BLaER1 treated with 17β-estradiol and CSF1 and Interleukin-3, amounts not matched to agents 10 nM and 100 nM (cell line): Measurements from ENCODE around the gene IFT27.
"Not testable (repeated sequence)": the region's sequence is repeated elsewhere in the genome, so short reads cannot be mapped to it uniquely, and the experiment has no call there.

Experiments used
- H3K27ac ChIP-seq, 11 experiments: shearing (Covaris generic); formaldehyde crosslinking; 2 replicates each; pipeline ENCODE4 v1.8.1; 2022
- H3K27me3 ChIP-seq, 11 experiments: shearing (Covaris generic); formaldehyde crosslinking; 2 replicates each; pipeline ENCODE4 v1.8.1; 2022
- H3K36me3 ChIP-seq, 11 experiments: shearing (Covaris generic); formaldehyde crosslinking; 2 replicates each; pipeline ENCODE4 v1.8.1; 2022
- H3K4me1 ChIP-seq, 10 experiments: shearing (Covaris generic); formaldehyde crosslinking; 2 replicates each; pipeline ENCODE4 v1.8.1; 2022
- H3K4me2 ChIP-seq, 11 experiments: shearing (Covaris generic); formaldehyde crosslinking; 2 replicates each; pipeline ENCODE4 v1.8.1; 2022
- H3K4me3 ChIP-seq, 10 experiments: shearing (Covaris generic); formaldehyde crosslinking; 2 replicates each; pipeline ENCODE4 v1.8.1; 2022
- H3K9ac ChIP-seq, 11 experiments: shearing (Covaris generic); formaldehyde crosslinking; 2 replicates each; pipeline ENCODE4 v1.8.1; 2022
- H3K9me3 ChIP-seq, 11 experiments: shearing (Covaris generic); formaldehyde crosslinking; replicated peaks in 1 of 11; 2 replicates each; pipeline ENCODE4 v1.8.1; 2022
- H4K20me1 ChIP-seq, 11 experiments: shearing (Covaris generic); formaldehyde crosslinking; 2 replicates each; pipeline ENCODE4 v1.8.1; 2022
- Cebpa-rat ChIP-seq, 11 experiments: shearing (Covaris generic); IDR thresholded peaks; 2 replicates each; pipeline ENCODE4 v1.8.1; 2022

IFT27 gene

DNA sequence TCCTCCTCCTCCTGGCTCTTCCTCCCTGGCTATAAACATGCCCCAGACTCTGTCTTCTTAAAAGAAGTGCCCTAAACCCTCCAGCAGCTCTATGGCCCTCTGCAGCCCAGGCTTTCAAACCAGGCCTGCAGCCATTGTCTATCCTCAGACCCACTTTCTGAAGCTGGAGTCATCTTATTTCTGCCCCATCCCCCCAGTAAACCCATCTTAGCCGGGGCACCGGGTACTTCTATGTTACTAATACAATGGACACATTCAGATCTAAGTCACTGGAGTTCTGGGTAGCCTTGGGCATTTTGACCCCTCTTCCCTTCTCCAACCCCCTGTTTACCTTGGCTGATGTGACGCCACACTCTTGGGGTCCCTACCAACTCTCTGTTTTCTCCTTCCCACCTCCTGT lies 42.6 kb downstream of the IFT27 start:
- Histone ChIP-seq H3K4me2 (peak overlapping the region in 8 of 11 experiments; percentile 73 to 91 (median 83); a peak in 10 of 22 replicates), H3K4me1 (peaks cover 47 to 52% (median 51%) of the 10 kb centered on the region in 10 experiments), H3K27ac (peak overlapping the region in 7 of 11 experiments; percentile 4 to 69 (median 47); a peak in 8 of 22 replicates), H3K27me3 (no peaks in the 10 kb centered on the region), H4K20me1 (peaks cover 0 to 10% (median 0%) of the 10 kb centered on the region in 11 experiments; a peak in 1 of 22 replicates), H3K9ac (0 out of 22 replicates have a peak overlapping the region, but pooled peaks of 2 of the 11 experiments have one; percentile 9 to 13), H3K36me3 (no peaks in the 10 kb centered on the region), H3K4me3 (no peak overlapping the region), H3K9me3 (no peaks in the 10 kb centered on the region)
- TF ChIP-seq Cebpa-rat (IDR thresholded peaks at IDR 0.05) = no peak

DNA sequence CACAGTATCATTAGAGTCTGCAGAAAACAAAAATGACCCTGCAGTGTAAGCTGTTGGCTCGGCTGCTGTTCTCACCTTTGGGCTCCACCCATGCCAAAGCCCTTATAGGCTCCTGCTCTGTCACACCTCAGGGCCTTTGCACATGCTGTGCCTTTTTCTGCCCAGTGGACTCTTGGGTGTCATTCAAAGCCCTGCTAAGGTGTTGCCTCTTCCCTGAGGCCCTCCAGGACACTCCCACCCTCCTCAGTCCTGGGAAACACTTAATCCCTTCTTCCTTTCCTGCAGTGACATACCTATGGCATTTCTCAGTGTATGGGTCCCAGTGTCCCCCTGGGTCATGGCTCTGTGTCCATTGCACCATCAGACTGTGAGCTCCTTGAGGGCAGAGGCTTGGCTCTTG lies 43.3 kb downstream of the IFT27 start:
- Histone ChIP-seq H4K20me1 (peaks cover 0 to 10% (median 0%) of the 10 kb centered on the region in 11 experiments; a peak in 1 of 22 replicates), H3K4me2 (no peak overlapping the region), H3K9ac (no peak overlapping the region), H3K4me1 (peaks cover 41 to 45% (median 44%) of the 10 kb centered on the region in 10 experiments), H3K27ac (no peak overlapping the region; a peak in 1 of 22 replicates), H3K36me3 (no peaks in the 10 kb centered on the region), H3K4me3 (no peak overlapping the region), H3K27me3 (no peaks in the 10 kb centered on the region), H3K9me3 (no peaks in the 10 kb centered on the region)
- no peak for TF ChIP-seq Cebpa-rat (IDR thresholded peaks at IDR 0.05)

DNA sequence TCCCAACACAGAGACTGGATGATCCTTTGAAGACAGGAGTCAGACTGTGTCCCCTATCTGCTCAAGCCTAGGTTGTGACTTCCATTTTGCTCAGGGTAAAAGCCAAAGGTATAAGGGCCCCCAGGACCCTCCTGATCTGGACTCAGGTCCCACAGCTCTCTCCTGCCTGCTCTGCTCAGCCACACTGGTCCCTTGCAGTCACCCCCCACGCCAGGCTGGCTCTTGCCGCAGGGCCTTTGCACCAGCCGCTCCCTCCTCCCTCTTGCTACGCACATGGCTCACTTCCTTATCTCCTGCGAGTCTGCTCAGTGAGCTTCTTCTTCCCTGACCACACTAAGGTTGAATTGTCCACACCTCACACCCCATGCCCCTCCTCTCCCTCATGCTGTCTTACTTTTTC lies 44.0 kb downstream of the IFT27 start:
- H4K20me1 ChIP-seq = peaks cover 0 to 10% (median 0%) of the 10 kb centered on the region in 11 experiments; a peak in 1 of 22 replicates
- H3K4me2 ChIP-seq = no peak overlapping the region
- peaks cover 34 to 39% (median 37%) of the 10 kb centered on the region in 10 experiments for H3K4me1 ChIP-seq
- H3K27me3 ChIP-seq = no peaks in the 10 kb centered on the region
- H3K4me3 ChIP-seq = no peak overlapping the region
- no peak for TF ChIP-seq Cebpa-rat (IDR thresholded peaks at IDR 0.05)
- no peak overlapping the region for H3K9ac ChIP-seq
- H3K36me3 ChIP-seq = no peaks in the 10 kb centered on the region
- no peak overlapping the region for H3K27ac ChIP-seq
- no peaks in the 10 kb centered on the region for H3K9me3 ChIP-seq

DNA sequence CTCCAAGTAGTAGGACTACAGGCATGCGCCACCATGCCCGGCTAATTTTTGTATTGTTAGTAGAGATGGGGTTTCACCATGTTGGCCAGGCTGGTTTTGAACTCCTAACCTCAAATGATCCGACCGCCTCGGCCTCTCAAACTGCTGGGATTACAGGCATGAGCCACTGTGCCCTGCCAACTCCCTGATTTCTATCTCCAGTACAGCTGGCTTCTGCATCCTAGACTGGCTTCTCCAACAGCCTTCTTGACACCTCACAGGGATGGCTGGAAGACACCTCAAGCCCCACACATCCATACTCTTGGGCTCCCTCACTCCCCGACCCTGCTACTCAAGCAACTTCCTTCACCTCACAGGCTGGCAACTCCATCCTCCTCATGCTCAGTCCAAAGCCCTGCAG lies 44.6 kb downstream of the IFT27 start:
- not testable (repeated sequence) for H3K9me3 ChIP-seq, H3K27ac ChIP-seq, H3K4me2 ChIP-seq, H3K36me3 ChIP-seq, H3K27me3 ChIP-seq, H3K4me3 ChIP-seq, H3K9ac ChIP-seq
- peaks cover 30 to 33% (median 31%) of the 10 kb centered on the region in 10 experiments for H3K4me1 ChIP-seq
- peaks cover 0 to 10% (median 0%) of the 10 kb centered on the region in 11 experiments; a peak in 1 of 22 replicates for H4K20me1 ChIP-seq

DNA sequence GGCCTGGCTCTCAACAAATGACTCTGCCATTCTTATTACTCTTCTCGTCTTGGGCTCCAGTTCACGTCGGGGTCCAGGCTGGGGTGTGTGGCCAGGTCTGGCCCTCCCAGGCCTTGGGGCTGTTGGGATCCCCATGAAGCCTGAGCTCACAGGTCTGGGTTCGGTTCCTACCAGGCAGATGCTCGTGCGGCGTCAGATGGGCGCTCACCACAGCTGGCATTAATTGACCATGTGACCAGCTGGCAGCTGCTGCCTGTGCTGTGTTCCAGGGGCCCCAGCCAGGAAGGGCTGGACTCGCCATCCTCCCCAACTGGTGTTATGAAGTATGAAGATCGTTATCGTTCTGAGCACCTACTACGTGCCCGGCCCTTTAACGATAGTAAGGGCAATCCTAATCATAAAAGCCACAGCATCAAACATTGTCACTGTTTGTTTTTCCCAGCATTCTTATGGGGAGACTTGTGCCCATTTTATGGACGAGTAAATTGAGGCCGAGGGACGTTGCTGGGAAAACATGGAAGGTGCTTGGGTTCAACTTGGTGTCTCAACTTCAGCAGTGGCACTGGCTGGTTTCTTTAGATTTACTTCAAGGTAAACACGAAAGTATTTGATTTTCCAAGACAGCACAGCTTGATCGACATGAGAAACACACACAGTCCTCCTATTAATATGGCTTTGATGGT lies 45.6 kb downstream of the IFT27 start:
- H3K9ac ChIP-seq = no peak overlapping the region
- no peak for TF ChIP-seq Cebpa-rat (IDR thresholded peaks at IDR 0.05)
- H3K9me3 ChIP-seq = no peaks in the 10 kb centered on the region
- H3K4me1 ChIP-seq = peaks cover 20 to 23% (median 21%) of the 10 kb centered on the region in 10 experiments
- no peaks in the 10 kb centered on the region for H3K27me3 ChIP-seq
- H4K20me1 ChIP-seq = peaks cover 0 to 10% (median 0%) of the 10 kb centered on the region in 11 experiments; a peak in 3 of 22 replicates
- no peak overlapping the region for H3K27ac ChIP-seq
- no peak overlapping the region for H3K4me2 ChIP-seq
- H3K36me3 ChIP-seq = no peaks in the 10 kb centered on the region
- no peak overlapping the region for H3K4me3 ChIP-seq

DNA sequence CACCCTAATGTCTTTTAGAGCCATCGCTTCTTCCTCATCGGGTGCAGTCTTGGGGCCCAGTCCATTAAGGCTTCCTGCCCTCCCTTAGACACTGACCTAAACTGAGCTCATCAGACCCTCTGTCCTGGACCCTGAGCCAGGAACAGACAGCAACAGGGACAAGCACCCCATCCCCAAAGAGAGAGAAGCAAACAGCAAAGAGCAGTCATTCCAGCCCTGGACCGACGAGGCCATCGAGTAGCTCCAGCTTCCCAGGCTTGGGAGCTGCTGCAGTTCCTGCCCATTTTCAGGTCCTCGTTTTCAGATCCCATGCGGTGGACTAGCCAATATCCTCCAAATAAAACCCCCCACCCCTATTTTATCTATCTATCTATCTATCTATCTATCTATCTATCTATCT lies 46.6 kb downstream of the IFT27 start:
- H4K20me1 ChIP-seq = peaks cover 0 to 6% (median 0%) of the 10 kb centered on the region in 11 experiments; a peak in 3 of 22 replicates
- TF ChIP-seq Cebpa-rat (IDR thresholded peaks at IDR 0.05) = no peak
- no peaks in the 10 kb centered on the region for H3K27me3 ChIP-seq
- no peak overlapping the region for H3K4me3 ChIP-seq
- H3K4me1 ChIP-seq = peaks cover 10 to 13% (median 11%) of the 10 kb centered on the region in 10 experiments
- H3K9ac ChIP-seq = no peak overlapping the region
- no peak overlapping the region for H3K27ac ChIP-seq
- no peaks in the 10 kb centered on the region for H3K36me3 ChIP-seq
- H3K4me2 ChIP-seq = no peak overlapping the region
- no peaks in the 10 kb centered on the region for H3K9me3 ChIP-seq

DNA sequence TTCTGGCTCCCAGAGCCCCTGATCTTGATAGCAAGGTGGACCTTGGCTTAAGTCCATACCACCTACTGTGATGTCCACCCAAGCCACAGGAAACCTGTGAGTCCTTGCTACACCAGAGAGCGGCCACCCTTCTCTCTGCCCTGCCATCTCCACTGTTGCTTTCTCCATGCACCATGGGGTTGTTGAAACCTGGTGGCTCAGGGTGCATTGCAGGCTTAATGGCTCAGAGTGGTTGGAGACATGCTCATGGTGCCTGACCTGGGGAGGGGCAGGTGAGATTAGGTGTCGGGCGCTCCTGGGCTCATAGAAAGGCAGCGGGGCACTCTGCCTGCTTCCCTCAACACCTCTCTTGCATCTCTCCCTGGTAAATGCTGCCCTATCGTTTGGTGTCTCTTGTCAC lies 47.4 kb downstream of the IFT27 start:
- no peak for TF ChIP-seq Cebpa-rat (IDR thresholded peaks at IDR 0.05)
- H3K4me3 ChIP-seq = no peak overlapping the region
- H3K9ac ChIP-seq = no peak overlapping the region
- H3K27ac ChIP-seq = no peak overlapping the region
- H3K27me3 ChIP-seq = no peaks in the 10 kb centered on the region
- H4K20me1 ChIP-seq = no peaks in the 10 kb centered on the region; a peak in 2 of 22 replicates
- no peak overlapping the region for H3K4me2 ChIP-seq
- no peaks in the 10 kb centered on the region for H3K9me3 ChIP-seq
- H3K36me3 ChIP-seq = no peaks in the 10 kb centered on the region
- H3K4me1 ChIP-seq = peaks cover 2 to 4% (median 3%) of the 10 kb centered on the region in 10 experiments; a peak in 19 of 20 replicates

DNA sequence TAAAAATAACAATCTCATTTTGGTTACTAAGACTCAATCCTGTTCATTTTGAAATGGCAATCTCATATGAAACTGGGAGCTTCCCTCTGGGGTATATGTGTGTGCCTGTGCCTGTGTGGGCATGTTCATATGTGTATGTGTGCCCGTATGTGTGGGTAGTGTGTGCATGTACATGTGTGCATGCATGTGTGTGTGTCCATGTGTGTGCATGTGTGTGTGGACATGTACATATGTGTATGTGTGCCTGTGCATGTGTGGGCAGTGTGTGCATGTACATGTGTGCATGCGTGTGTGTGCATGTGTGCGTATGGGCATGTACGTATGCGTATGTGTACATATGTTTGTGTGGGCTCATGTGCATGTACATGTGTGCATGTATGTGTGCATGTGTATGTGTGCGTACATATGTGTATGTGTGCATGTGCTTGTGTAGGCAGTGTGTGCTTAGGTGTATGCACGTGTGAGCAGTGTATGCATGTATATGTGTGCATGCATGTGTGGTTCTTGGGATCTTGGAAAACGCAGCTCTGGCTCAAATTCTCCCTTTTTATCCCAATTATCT lies 47.9 kb downstream of the IFT27 start:
- H3K4me1 ChIP-seq = no peaks in the 10 kb centered on the region; a peak in 1 of 20 replicates
- H3K27ac ChIP-seq = no peak overlapping the region
- no peak overlapping the region for H3K4me2 ChIP-seq
- no peaks in the 10 kb centered on the region for H3K27me3 ChIP-seq
- no peaks in the 10 kb centered on the region; a peak in 2 of 22 replicates for H4K20me1 ChIP-seq
- no peak overlapping the region for H3K9ac ChIP-seq
- TF ChIP-seq Cebpa-rat (IDR thresholded peaks at IDR 0.05) = no peak
- H3K36me3 ChIP-seq = no peaks in the 10 kb centered on the region
- H3K4me3 ChIP-seq = no peak overlapping the region
- H3K9me3 ChIP-seq = no peaks in the 10 kb centered on the region

DNA sequence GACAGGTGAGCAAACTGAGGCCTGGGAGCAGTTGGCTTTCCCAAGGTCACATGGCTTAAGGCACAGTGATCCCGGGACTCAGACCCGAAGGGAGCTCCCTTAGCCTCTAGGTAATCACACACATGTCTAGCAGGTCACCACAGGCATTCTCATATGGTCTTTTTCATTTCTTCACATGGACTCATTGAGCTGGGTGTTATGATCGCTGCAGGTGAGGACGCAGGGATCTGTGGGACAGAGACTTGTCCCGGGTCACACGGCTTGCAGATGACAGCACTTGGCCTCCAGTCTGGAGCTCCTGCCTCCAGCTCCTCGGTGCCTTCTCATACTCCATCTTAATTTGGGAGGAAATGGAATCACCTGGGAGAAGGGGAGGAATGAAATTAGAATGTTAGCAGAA lies 48.8 kb downstream of the IFT27 start:
- TF ChIP-seq Cebpa-rat (IDR thresholded peaks at IDR 0.05) = no peak
- Histone ChIP-seq H3K27me3 (no peaks in the 10 kb centered on the region), H3K9ac (no peak overlapping the region), H3K36me3 (no peaks in the 10 kb centered on the region), H3K27ac (no peak overlapping the region), H3K9me3 (no peaks in the 10 kb centered on the region), H3K4me2 (no peak overlapping the region), H4K20me1 (no peaks in the 10 kb centered on the region; a peak in 2 of 22 replicates), H3K4me3 (no peak overlapping the region), H3K4me1 (no peaks in the 10 kb centered on the region)
